Spinal cord (tissue), 10 donors: ENCODE data around the gene ZNF587B. TPM values are rescaled to one million over a fixed set of nuclear protein-coding genes. Genes with fewer than 3 reads are reported as not detected.
"Not testable (repeated sequence)": the region's sequence is repeated elsewhere in the genome, so short reads cannot be mapped to it uniquely, and the experiment has no call there.

ENCODE experiments used
- DNase-seq, 6 donors: peaks; one replicate each; pipeline versions ENCODE4 v3.0.0 to v3.0.0-alpha.2; 2013 to 2015; ENCODE audit warnings: low spot score in 6 of 6, low read depth in 4 of 6
- H3K27ac ChIP-seq: one replicate; pipeline ENCODE4 v1.5.1; 2013; ENCODE audit warnings: low read depth, low read length, control low read depth
- H3K27me3 ChIP-seq: one replicate; pipeline ENCODE4 v1.6.1; 2013; ENCODE audit warnings: low read length; ENCODE audit not compliant: control insufficient read depth, insufficient read depth
- H3K36me3 ChIP-seq: one replicate; pipeline ENCODE4 v1.6.1; 2013; ENCODE audit warnings: low read length; ENCODE audit not compliant: control insufficient read depth, insufficient read depth
- H3K4me1 ChIP-seq: one replicate; pipeline ENCODE4 v1.6.1; 2013; ENCODE audit warnings: low read length; ENCODE audit not compliant: control insufficient read depth, insufficient read depth
- H3K4me3 ChIP-seq: one replicate; pipeline ENCODE4 v1.5.1; 2013; ENCODE audit warnings: low read depth, low read length, control low read depth
- H3K9me3 ChIP-seq: one replicate; pipeline ENCODE4 v1.6.1; 2013; ENCODE audit warnings: low read length; ENCODE audit not compliant: control insufficient read depth, insufficient read depth
- WGBS: methylation state at CpG from one replicate; pipeline ENCODE4 v1.1.5; 2013; ENCODE audit warnings: missing lambda C conversion rate; ENCODE audit not compliant: insufficient coverage; 5-methylcytosine and 5-hydroxymethylcytosine counted together
- polyA plus RNA-seq, 2 donors: library from polyadenylated mRNA; unstranded; fragments of 120-200 nt; gene quantifications; one replicate each; pipeline ENCODE4 v1.2.1, GENCODE V29; 2013; ENCODE audit not compliant: insufficient read length in 2 of 2
- total RNA-seq, 2 donors: library from RNA; depleted of rRNA in 1 of 2; stranded (reverse); fragments of 120-200 nt in 1 of 2; fragments of >200 nt in 1 of 2; gene quantifications; one replicate each; pipeline versions ENCODE4 v1.2.3 to v1.2.4, GENCODE V29; 2013 to 2014
- donor health status: healthy.

Gene ZNF587B
- total and polyA plus RNA-seq, 4 donors, result 4.8 to 17.9 (median 11.7) TPM

DNA sequence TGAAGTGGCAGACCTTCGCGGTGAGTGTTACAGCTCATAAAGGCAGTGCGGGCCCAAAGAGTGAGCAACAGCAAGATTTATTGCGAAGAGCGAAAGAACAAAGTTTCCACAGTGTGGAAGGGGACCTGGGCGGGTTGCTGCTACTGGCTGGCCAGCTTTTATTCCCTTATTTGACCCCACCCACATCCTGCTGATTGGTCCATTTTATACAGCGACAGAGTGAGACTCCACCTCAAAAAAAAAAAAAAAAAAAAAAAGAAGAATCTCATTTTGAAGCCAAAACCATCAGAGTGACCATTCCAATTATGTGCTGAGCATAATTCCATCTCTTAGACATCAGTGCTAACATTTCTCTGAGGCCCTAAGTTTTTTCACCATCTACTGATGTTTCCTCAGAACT, 13.4 kb upstream of the ZNF587B start:
- Histone ChIP-seq H3K9me3 (no peaks in the 10 kb centered on the region), H3K4me3 (no peak overlapping the region), H3K27me3 (no peaks in the 10 kb centered on the region), H3K27ac (no peak overlapping the region), H3K36me3 (peaks cover 5% of the 10 kb centered on the region), H3K4me1 (peaks cover 27% of the 10 kb centered on the region)
- WGBS, result 65% methylated on average over 6 of the region's 7 CpGs
- DNase-seq, result no peak

DNA sequence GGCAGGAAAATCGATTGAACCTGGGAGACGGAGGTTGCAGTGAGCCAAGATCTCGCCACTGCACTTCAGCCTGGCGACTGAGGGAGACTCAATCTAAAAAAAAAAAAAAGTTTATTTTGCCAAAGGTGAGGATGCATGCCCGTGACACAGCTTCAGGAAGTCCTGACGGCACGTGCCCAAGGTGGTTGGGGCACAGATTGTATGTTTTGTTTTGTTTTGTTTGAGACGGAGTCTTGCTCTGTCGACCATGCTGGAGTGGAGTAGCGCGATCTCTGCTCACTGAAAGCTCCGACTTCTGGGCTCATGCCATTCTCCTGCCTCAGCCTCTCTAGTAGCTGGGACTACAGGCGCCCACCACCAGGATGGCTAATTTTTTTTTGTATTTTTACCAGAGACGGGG, 12.1 kb upstream of the ZNF587B start:
- Histone ChIP-seq H3K27ac (no peak overlapping the region), H3K36me3 (peaks cover 5% of the 10 kb centered on the region), H3K4me3 (no peak overlapping the region), H3K4me1 (peaks cover 27% of the 10 kb centered on the region), H3K9me3 (no peaks in the 10 kb centered on the region), H3K27me3 (no peaks in the 10 kb centered on the region)
- WGBS, result 93% methylated on average over 14 of the region's 14 CpGs
- no peak for DNase-seq

GRCh38 chr19:57818378-57818777, 11.7 kb upstream of the ZNF587B start:
- WGBS, result 79% methylated on average over 5 of the region's 7 CpGs
- peaks cover 5% of the 10 kb centered on the region for H3K36me3 ChIP-seq
- H3K4me3 ChIP-seq, result no peak overlapping the region
- no peak overlapping the region for H3K27ac ChIP-seq
- DNase-seq, result no peak
- no peaks in the 10 kb centered on the region for H3K27me3 ChIP-seq
- H3K4me1 ChIP-seq, result peaks cover 27% of the 10 kb centered on the region
- no peaks in the 10 kb centered on the region for H3K9me3 ChIP-seq

DNA sequence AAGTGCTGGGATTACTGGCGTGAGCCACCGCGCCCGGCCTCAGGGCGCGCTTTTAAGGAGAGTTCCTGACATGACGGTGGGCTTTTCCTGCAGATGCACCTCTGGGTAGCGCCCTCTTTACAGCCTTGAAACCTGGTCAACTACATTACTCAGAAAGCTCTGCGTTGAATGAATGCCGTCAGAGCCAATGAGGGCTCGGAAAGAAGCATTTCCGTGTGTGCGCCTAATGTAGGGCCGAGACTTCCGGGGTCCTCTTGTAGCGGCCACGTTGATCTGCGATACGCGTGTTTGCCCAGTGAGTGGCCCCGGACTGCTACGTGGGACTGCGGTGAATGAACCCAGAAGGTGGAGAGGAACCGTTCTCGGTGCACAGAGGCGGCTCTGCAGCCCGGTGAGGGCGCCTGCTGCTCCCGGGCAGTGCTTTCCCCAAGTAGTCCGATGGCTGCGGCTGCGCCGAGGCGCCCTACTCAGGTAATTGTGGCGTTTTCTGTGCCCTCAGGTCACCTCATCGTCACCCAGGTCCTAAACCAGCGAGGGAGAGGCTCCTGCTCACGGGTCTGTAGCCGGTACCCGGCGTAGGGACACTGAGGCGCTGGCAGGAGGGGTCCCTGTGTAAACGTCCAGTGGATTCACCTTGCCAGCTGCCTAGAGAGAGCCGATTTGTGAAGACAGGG, 10.5 kb upstream of the ZNF587B start:
- DNase-seq, result peak; percentile 79 to 97 (median 86)
- peaks cover 5% of the 10 kb centered on the region for H3K36me3 ChIP-seq
- H3K9me3 ChIP-seq, result no peaks in the 10 kb centered on the region
- H3K4me3 ChIP-seq, result peak overlapping the region; percentile 58
- WGBS, result 0% methylated on average over 44 of the region's 44 CpGs
- H3K27ac ChIP-seq, result peak overlapping the region; percentile 79
- no peaks in the 10 kb centered on the region for H3K27me3 ChIP-seq
- peaks cover 17% of the 10 kb centered on the region for H3K4me1 ChIP-seq

DNA sequence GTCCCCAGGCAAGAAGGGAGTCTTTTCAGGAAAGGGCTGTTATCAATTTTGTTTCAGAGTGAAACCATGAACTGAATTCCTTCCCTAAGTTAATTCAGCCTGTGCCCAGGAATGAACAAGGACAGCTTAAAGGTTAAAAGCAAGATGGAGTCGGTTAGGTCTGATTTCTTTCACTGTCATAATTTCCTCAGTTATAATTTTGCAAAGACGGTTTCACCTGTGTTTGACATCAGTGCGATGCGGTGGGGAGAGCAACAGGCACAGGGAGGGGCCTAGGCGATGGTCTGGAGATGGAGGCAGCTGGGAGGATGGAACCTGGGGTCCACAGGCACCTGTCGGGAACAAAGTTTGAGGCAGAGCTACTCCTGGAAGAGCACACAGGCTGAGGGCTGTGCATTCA, 9.5 kb upstream of the ZNF587B start:
- Histone ChIP-seq H3K4me3 (peak overlapping the region; percentile 58), H3K27ac (no peak overlapping the region), H3K36me3 (peaks cover 5% of the 10 kb centered on the region)

DNA sequence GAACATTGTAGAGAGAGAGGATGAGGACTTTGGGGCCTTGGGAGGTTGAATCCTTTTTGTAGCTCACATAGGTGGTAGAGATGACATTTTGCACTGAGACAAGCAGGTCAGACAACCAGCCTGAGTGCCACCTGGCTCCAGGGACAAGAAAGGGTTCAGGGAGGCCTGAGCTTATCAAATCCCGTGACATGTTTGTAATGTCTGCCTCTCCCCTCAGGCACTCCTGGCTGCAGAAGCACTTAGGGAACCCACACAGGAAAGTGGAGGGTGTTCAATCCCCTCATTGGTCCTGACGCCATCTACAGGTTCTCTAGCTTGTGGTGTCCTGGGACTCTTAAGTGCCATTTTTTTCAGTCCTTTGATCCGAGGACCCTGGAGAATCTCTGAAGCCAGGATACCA, 9.0 kb upstream of the ZNF587B start:
- not testable (repeated sequence) for H3K27me3 ChIP-seq, H3K4me3 ChIP-seq, DNase-seq, H3K9me3 ChIP-seq, H3K27ac ChIP-seq, H3K36me3 ChIP-seq
- WGBS, result 100% methylated on average over 1 of the region's 3 CpGs
- H3K4me1 ChIP-seq, result peaks cover 12% of the 10 kb centered on the region

More for the DNA sequence above, 9.5 kb upstream of the ZNF587B start:
- 92% methylated on average over 6 of the region's 6 CpGs for WGBS
- Histone ChIP-seq H3K4me1 (peaks cover 12% of the 10 kb centered on the region), H3K9me3 (no peaks in the 10 kb centered on the region), H3K27me3 (no peaks in the 10 kb centered on the region)
- DNase-seq, result no peak

DNA sequence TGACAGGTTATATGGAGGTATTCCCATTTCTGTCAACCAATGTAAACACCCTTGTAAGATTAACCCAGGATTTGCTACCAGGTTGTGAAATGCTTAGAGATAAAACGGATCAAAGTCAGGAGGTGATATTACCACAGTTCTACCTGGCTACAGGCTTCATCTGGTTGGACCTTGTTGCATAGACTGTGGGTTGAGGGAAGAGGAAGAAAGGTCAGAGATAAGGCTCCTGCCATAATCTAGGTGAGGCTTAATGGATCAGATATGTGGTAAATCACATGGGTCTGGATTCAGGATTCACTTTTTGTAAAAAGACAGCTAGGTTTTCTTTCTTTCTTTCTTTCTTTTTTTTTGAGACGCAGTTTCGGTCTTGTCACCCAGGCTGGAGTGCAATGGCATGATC, 8.6 kb upstream of the ZNF587B start:
- not testable (repeated sequence) for H3K36me3 ChIP-seq, H3K4me3 ChIP-seq, DNase-seq, H3K9me3 ChIP-seq, H3K27ac ChIP-seq, H3K27me3 ChIP-seq
- 100% methylated on average over 2 of the region's 3 CpGs for WGBS
- H3K4me1 ChIP-seq, result peaks cover 12% of the 10 kb centered on the region

DNA sequence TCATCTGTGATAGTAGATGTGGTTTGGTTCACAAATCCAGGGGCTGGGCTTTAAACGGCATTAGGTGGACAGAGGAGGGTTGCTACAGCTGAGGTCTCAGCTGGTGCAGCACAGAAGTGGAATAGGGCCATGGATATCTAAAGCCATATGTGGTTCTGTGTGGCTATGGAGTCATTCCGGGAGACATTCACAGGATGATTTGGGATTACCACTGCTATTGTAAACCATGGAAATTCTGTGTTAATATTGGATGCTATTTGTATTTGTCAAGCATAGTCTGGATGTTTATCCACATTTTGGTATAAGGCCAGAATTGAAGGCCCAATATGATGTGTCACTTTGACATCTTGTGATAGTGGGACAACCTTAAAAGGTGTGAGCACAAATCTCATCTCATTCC, 6.9 kb upstream of the ZNF587B start:
- 88% methylated on average over 2 of the region's 2 CpGs for WGBS

GRCh38 chr19:57823608-57824007, 6.5 kb upstream of the ZNF587B start:
- H3K9me3 ChIP-seq, H3K4me3 ChIP-seq, H3K36me3 ChIP-seq, H3K27ac ChIP-seq, H3K27me3 ChIP-seq, DNase-seq: not testable (repeated sequence)
- H3K4me1 ChIP-seq, result peaks cover 12% of the 10 kb centered on the region
- 89% methylated on average over 4 of the region's 4 CpGs for WGBS

More for the DNA sequence above, 6.9 kb upstream of the ZNF587B start:
- not testable (repeated sequence) for H3K27me3 ChIP-seq, H3K4me3 ChIP-seq, DNase-seq, H3K36me3 ChIP-seq, H3K9me3 ChIP-seq, H3K27ac ChIP-seq
- peaks cover 12% of the 10 kb centered on the region for H3K4me1 ChIP-seq

DNA sequence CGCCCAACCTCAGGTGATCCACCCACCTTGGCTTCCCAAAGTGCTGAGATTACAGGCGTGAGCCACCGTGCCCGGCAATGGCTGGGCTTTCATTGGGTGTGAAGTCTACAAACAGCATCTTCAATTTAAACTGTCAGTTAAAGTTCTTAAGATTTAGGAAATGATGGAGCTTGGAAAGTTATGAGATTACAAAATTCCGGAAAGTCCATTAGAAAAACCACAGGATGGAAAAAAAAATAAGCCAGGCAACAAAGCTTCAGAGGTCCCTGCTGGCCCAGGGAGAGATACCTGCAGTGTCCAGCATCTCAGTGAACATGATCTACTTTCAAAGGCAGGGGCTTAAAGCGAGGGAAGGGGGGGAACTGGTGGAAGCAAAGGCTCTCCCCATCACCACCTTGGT, 4.6 kb upstream of the ZNF587B start:
- no peak for DNase-seq
- 100% methylated on average over 2 of the region's 6 CpGs for WGBS
- no peak overlapping the region for H3K4me3 ChIP-seq

More for the DNA sequence above, 4.6 kb upstream of the ZNF587B start:
- Histone ChIP-seq H3K4me1 (peaks cover 10% of the 10 kb centered on the region), H3K9me3 (no peaks in the 10 kb centered on the region), H3K36me3 (peaks cover 9% of the 10 kb centered on the region), H3K27me3 (no peaks in the 10 kb centered on the region), H3K27ac (no peak overlapping the region)
